ENCODE measurements around the gene RRM1. TPM values are rescaled to one million over a fixed set of nuclear protein-coding genes. Genes with fewer than 3 reads are reported as not detected.

Gene RRM1
- 70.8 to 96.6 TPM (median 81.8 TPM) in 5 replicates for total RNA-seq (2022; extraction: Qiagen RNA extraction; ENCODE audit: low read depth)

DNA sequence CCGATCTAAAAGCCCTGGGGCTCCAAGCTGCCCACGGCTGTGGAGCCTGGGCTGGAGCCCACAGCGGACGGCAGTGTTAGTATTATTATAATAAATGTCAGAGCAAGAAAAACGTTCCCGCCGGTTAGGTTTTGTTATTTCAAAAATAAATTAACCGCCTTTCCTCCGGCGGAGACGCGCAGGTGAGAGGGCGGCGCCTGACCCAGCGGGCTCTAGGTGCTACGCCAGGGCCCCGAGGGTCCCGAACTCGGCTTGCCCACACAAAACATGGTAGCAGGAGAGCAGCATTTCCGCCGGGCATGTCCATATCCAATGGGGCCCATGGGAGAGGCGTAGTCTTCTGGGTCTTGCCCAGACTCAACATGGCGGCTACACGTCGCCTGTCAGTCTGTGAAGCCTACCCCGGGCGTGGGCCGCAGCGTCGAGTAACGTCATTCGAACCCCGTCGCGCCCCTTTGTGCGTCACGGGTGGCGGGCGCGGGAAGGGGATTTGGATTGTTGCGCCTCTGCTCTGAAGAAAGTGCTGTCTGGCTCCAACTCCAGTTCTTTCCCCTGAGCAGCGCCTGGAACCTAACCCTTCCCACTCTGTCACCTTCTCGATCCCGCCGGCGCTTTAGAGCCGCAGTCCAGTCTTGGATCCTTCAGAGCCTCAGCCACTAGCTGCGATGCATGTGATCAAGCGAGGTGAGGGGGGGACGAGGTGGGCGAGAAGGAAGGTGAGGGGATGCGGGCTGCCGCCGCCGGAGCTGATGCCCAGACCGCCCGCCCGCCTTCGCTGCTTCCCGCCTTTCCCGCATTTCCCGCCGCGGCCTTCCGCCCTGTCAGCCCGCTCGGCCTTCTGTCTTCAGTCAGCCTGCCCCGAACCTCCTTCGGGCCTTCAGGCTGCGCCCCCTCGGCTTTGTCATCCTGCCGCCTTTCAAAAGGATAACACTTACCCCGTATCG is at the start of gene RRM1:
Gene RRM1 (plus strand): TSS at position 452 of the 944 bp plus-strand sequence. CDS start 214 bp downstream, at position 666.

Other genes with a start within 250 kb of the RRM1 start
- 23.9 to 30.2 TPM (median 25.0 TPM) in 5 replicates for gene STIM1, start 239.1 kb upstream of the RRM1 start, total RNA-seq (2022; extraction: Qiagen RNA extraction; ENCODE audit: low read depth)

All from A549 treated with ZK216348 at 1 μM for 4 hours (cell line).